ENCODE data around the gene TCEAL8. TPM values are rescaled to one million over a fixed set of nuclear protein-coding genes. Genes with fewer than 3 reads are reported as not detected.
"Not testable (repeated sequence)": the region's sequence is repeated elsewhere in the genome, so short reads cannot be mapped to it uniquely, and the experiment has no call there.

The TCEAL8 gene, protein sequence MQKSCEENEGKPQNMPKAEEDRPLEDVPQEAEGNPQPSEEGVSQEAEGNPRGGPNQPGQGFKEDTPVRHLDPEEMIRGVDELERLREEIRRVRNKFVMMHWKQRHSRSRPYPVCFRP
- 99.0 and 153 TPM in 2 replicates for total RNA-seq

DNA sequence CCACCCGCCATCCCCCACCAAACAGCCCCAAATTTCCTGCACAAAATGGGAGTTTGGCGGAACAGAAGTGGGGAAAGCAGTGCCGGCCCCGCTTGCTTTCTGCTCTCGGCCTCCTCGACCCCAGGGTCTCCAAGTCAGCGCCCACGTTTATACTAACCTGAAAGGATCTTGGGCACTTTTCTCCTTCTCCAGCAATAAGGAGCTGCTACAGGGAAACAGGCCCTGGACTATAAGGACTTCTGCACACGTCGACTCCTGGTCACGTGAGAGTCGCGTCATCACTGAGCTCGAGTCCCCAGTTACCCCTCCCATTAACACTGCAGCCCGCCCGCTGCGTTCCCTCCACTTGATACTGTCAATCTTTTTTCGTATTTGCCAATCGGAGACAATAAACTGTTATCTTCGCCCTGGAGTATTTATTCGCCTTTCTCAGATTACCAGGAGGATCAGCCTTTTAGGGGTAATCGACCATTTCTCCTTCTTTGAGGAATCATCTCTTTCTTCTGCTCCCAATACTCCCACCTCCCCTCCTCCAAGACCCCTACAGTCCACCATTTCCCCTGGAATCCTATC, at the start of gene TCEAL8:
Gene TCEAL8 (minus strand): TSS at position 235 of the 573 bp plus-strand sequence. CDS start 1,176 bp downstream, outside the sequence.
- DNase-seq (ENCODE audit: low read depth) = peak; percentile 72

DNA sequence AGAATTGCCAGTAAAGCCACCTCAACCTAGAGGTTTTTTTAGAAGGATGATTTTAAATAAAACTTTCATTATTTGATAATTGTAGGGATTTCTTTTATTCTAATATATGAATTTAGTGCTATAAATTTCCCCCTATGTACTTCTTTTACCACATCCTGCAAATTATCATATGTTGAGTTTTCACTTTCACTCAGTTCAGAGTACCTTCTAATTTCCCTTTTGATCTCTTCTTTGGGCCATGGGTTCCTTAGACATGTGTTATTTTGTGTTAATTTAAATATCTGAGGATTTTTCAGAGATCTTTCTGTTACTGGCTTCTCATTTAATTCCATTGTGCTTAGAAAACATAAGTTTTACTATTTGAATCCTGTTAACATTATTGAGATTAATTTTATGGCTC, 49.8 kb upstream of the TCEAL8 start:
- no peak for DNase-seq (ENCODE audit: low read depth)

DNA sequence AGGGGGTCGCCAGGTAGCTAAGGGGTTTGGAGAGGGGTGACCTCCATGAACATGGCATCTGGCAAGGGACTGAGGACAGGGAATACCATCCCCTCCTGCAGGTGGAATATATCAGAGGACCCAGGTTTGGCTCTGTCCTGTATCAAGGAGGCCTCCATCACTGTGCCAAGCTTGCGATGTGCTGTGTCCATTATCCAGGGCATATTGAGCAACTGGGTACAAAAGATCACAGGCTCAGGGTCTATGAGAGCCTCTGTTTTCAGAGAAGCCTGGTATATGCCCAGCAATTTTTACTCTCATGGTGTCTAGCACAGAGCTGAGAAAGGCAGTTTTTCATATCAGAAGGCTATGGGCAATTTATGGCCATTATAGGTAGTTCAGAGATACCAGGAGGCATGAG, 38.2 kb upstream of the TCEAL8 start:
- no peak for DNase-seq (ENCODE audit: low read depth)

DNA sequence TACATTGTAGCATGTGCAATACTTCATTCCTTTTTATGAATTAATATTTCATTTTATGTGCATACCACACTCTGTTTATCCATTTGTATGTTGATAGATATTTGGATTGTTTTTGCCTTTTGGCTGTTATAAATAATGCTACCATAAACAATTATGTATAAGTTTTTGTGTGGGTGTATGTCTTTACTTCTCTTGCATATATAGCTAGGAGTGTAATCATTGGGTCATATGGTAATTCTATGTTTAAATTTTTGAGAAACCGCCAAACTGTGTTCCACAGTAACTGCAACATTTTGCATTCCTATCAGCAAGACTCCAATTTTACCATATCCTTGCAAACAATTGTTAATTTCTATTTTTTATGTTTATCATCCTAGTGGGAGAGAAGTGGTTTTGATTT, 24.7 kb upstream of the TCEAL8 start:
- DNase-seq (ENCODE audit: low read depth) = no peak

DNA sequence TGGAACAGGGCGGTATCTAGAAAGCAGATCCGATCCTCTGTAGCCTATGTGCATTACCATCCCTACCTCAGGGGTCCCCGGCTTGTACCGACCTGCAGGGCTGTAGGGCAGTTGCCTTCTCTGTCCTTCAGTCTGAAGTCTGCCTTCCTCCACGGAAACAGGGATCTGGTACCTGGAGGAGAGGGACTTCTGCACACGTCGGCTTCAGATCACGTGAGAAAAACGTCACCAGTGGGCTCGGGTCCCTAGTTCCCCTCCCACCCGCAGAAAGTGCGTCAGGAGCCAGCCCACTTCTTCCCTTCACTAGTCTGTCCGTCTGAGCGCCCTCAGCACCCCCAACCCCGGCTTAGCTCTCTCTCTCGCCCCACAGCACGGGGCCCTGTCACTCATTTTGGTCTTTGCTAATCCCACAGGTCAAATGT, 21.6 kb upstream of the TCEAL8 start, which contains the start of gene TCEAL5:
Gene TCEAL5 (minus strand): TSS at position 170 of the 422 bp plus-strand sequence. CDS start 2,187 bp downstream, outside the sequence.
- DNase-seq (ENCODE audit: low read depth) = no peak

DNA sequence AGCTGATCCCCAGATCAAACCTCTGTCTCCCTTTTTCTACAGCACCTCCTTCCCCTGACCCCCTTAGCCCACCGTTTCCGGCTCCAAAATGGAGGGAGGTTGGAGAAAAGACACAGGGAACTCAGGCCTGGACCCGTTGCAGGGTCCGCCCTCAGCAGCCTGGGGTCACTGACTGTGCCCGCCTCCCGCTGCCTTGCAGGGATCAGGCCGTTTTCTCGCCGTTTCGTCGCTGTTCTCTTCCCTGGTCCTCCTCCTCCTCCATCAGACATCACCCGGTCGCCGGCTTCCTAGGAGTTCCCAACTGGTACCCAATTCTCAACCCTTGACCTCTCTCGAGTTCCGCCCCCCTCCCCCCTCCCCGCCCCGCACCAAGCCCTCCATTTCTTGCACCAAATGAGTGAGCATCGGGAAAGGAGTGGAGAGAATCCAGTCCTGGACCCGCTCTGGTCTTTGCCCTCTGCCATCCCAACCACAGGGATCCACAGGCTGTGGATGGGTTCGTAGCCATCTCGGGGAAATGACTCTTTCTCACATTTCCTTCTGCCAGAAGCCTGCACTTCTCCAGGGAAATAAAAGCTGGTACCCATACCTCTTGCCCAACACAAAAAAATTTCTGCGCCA, 21.1 kb upstream of the TCEAL8 start:
- DNase-seq (ENCODE audit: low read depth) = no peak

DNA sequence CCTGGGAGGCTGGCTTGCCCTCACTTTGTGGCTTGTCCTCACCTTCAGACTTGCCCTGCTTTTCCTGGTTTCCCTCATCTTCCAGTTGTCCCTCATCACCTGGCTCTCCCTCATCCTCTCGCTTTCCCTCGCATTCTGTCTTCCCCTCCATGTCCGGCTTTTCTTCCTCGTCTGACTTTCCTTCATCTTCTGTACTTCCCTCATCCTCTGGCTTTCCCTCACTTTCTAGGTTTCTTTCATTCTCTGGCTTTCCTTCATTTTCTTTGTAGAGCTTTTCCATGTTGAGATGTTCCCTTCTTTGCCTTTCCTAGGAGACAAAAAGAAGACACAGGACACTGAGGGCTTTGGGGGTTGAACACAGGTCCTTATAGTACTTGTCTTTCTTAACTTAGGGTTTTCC, 19.3 kb upstream of the TCEAL8 start:
- DNase-seq (ENCODE audit: low read depth) = no peak

DNA sequence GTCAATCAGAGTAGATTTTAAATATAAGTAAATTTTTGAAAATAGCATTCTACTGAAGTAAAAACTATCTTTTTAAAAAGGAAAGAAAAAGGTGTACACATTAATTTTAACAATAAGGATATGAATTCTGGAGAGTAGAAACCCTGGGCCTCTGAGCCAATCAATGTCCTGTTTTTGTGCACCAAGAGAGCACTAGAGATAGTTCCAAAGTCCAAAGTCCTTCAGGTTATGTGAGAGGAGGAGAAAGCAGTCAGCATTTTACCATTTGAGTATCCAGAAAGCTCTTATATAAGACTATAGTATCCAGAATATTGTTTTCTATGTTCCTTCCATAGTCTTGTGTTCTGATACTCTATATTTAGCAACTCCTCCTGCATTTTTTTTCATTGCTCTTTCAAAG, 3.3 kb upstream of the TCEAL8 start:
- DNase-seq (ENCODE audit: low read depth) = no peak

DNA sequence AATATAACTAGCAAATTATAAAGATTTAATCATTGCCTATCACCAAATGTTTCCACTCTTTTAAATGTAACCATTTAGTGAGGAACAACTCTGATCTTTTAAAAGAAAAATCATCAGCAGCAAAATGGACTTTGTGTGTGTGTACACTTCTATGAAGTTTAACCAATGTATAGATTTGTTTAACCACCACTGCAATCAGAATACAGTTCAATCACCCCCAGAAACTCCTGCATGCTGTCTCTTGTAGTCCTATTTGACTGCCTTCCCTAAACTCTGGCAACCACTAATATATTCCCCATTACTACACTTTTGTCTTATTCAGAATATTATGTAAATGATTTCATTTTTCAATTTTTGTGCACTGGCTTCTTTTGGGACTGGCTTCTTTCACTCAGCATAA, 1.7 kb upstream of the TCEAL8 start:
- no peak for DNase-seq (ENCODE audit: low read depth)

DNA sequence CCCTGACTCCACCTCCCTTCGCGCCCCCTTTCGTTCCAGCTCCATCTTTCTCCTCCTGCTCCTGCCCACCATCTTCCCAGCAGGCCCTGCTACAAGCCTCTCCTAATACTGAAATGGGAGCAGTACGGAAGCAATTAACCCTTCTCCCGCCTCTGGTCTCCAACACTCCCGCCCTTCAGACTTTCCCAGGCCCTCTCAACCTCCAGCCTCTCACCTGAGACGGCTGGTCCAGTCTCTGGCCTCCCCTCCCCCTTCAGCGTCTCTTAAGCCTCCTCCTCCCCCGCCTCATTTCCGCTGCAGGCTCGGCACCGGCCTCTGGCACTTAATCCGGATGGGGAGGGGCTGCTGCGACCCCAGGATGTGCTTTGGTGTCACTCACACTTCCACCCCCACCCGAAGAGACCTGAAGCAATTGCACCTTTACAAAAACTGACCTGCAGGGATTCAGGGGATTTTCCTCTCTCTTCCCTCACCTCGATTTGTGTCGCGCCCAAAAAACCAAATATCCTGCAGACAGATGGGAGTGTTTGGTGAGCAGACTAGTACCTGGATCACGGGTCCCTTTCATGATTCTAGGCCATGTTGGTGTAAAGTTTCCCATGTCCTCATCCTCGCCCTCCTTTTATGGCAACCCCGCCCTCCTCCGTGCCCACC, 657 bp downstream of the TCEAL8 start:
- peak; percentile 61 for DNase-seq (ENCODE audit: low read depth)

DNA sequence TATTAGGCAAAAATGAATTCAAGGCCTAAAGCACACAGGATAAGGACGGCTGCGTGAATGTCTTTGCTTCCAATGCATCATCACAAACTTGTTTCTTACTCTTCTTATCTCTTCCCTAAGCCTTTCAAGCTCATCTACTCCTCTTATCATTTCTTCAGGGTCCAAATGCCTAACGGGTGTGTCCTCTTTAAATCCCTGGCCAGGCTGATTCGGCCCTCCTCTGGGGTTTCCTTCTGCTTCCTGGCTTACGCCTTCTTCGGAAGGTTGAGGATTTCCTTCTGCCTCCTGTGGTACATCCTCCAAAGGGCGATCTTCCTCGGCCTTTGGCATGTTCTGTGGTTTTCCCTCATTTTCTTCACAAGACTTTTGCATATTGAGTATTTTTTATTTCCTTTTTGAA, 1.3 kb downstream of the TCEAL8 start:
- DNase-seq (ENCODE audit: low read depth) = no peak

DNA sequence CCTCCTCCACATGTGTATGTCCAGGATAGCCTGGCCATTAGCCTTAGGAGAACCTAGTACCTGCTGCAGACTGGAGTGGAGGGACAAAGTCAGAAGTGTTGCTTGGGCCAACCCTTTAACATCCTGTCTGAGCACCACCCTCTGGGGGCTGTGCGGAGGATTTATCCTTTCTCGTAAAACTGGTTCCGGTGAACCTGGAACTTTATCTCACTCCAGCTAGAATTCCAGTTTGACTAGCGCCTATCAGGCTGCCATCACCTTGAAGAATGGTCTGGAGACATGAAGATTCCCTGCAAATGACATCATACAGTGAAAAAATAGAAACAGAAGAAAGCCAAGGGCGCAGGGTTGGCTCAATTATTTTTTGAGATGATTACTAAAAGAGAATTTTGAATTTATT, 4.0 kb downstream of the TCEAL8 start:
- DNase-seq (ENCODE audit: low read depth) = no peak

DNA sequence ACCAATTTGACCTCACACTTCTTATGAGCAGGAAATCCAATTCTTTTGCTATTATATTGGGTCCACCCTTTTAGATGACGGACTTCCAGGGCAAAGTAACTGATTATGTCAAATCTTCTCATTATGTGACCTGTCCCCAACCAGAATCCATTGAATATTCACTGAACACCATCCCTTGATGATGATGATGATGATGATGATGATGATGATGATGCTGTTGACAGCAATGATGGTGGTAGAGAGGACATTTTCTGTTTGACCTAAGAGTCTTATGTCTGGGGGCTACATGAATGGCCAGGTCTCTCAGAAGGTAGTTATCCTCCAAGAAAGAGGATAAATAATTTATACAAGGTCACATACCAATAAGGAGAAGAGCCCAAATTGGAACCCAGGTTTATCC, 5.2 kb downstream of the TCEAL8 start:
- DNase-seq (ENCODE audit: low read depth) = no peak

DNA sequence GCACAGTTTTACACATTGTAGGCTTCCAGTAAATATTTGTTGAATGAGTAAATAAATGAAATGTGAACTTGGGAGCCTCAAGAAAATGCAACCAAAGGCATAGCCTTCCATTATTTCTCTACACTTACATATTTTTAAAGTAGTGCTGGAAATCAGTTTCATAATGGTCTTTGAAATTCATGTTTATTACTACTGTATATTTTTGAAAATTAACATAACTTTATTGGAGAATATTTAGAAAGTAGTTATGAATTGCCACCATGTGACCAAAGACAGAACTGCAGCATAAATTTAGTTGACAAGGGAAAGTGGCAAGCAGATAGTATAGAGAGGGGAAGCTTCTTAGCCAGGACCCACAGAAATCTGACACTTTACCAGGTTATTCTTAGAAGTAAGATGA, 6.4 kb downstream of the TCEAL8 start:
- peak; percentile 11 for DNase-seq (ENCODE audit: low read depth)

DNA sequence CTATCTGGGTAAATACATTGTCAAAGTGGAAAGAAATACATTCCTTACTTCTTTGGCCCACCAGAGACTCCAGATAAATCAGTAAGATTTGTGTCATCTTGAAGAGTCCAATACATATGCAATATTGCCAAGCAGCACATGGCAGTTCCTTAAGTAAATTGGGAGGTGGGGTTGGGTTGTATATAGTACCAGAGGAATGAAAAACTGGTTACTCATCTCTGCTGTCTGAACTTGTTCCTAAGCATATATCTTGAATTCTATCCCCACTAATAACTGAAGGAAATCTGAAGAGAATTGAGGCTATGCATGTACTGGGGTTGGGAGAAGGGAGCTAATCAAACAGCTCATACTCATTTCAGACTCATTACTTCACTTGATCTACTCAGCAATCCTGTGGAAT, 14.8 kb downstream of the TCEAL8 start:
- DNase-seq (ENCODE audit: low read depth) = no peak

DNA sequence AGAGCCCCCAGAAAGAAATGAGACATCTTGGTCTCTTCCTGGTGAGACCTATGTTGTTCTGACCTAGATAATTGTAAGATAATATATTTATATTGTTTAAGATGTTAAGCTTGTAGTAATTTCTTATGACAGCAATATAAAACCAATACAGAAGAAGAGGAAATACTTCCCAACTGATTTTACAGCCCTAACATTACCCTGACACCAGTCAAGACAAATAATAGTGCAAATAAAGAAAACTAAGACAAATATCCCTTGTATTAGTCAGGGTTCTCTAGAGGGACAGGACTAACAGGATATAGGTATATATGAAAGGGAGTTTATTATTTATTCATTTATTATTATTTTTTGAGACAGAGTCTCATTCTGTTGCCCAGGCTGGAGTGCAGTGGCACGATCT, 18.7 kb downstream of the TCEAL8 start:
- DNase-seq (ENCODE audit: low read depth) = no peak

DNA sequence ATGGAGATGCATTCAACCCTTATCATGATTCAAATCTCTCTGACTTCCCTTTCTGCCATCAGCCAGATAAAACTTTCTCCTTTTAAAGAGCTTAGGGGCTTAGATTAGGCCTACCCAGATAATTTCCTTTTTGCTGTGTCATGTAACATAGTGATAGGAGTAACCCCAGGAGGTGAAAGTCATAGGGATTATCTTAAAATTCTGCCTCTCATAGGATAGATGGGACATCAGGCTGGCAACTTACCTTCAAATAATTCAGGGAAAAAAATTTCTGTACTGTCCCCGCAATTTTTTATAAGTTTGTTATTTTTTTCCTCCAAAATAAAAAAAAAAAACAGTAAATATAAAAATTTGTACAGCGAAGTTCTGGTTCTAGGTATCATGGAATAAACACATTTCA, 19.3 kb downstream of the TCEAL8 start:
- DNase-seq (ENCODE audit: low read depth) = not testable (repeated sequence)

DNA sequence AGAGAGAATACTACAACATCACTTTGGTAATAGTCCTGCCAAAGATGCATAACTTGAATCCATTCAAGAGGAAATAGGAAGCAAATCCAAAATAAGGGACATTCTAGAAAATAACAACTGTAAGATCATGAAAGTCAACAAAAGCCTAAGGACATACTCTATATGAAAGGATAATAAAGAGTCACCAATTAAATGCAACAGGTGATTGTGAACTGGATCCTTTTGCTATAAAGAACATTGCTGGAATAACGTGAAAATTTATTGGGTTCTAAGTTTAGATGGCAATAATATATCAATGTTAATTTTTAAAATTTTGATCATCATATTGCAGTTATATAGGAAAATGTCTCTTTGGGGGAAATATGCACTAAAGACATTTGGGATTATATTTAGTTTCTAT, 20.1 kb downstream of the TCEAL8 start:
- DNase-seq (ENCODE audit: low read depth) = no peak

DNA sequence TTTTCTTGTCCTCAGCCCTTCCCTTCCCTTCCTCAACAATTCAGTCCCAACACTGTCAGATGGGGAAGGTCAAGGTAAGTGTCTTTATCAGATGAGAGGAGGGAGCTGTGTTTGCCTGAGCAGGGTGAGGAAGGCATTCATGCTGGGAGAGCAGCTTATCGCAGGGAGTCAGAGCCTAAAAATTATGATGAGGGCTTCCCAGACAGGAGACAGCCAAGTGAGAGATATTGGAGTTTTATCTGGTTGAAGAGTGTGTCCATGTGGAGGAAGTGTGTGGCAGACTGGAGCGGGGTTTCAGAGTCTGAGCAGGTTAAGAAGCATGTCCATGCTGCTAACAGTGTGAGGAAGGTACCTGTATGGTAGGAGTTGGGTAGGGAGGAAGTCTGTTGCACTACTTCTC, 21.7 kb downstream of the TCEAL8 start:
- no peak for DNase-seq (ENCODE audit: low read depth)

DNA sequence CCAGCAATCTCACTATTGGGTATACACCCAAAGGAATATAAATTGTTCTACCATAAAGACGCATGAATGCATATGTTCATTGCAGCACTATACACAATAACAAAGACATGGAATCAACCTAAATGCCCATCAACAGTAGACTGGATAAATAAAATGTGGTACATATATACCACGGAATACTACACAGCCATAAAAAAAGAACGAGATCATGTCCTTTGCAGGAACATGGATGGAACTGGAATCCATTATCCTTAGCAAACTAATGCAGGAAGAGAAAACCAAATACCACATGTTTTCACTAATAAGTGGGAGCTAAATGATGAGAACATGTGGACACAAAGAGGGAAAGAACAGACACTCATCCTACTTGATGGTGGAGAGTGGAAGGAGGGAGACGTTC, 29.0 kb downstream of the TCEAL8 start:
- not testable (repeated sequence) for DNase-seq (ENCODE audit: low read depth)

DNA sequence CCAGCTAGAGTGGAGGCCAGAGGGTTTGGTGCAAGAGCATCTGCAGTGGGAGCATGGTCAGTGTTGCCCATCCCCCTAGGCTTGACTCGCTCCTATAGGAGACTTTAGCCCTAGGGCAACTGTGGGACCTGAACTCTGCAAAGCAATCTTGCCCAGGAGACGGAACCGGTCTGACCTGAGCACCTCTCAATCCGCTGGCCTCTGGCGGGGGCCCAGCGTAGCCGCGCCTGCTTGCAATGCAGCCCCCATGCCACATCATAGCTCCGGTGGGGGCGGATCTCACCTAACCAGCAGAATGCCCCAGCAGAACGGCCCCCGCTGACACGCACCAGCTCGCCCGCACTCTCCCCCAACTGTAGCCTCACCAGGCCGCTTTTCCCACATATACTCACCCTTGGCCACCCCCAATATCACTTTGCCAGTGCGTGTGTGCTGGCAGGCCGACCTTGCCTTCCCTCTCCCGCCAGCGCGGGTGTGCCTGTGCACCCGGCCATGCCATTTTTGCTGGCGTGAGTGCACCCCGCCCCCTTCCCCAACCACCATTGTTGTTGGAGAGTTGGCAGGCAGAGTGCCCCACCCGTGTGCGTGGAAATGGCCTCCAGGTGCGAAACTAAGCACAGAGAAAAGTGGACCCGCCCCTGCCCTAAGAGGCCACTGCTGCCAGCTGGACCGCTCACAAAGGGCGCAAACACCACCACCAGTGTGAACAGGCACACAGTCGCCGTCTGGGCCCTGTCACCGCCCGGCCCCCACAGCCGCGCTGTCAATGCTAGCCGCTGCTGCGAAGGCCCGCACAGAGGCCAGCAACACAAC, 34.2 kb downstream of the TCEAL8 start:
- DNase-seq (ENCODE audit: low read depth) = no peak

DNA sequence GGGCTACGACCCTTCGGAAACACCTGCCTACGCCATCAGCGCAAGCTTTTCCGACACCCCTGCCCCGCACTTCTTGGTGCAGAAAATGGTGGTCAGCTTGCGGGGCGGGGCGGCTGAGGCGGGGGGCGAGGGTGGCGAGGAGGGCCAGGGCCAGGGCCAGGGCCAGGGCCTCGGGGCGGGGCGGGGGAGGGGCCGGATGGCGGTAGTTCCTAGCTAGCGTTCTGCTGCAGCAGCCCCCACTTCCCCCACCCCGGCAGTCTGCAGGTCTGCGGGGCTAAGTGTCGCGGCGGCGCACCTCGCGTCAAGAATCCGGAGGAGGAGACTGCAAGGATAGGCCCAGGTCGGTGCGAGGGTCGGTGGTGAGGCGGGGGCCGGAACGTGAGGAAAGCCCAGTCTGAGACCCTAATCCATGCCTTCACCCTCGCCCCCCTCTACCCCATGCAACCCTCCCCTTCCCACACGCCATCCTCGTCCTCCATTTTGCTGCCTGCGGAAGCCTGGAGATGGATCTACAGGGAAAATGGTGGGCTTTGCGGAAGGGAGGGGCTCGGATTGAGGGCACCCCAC, 39.4 kb downstream of the TCEAL8 start:
- DNase-seq (ENCODE audit: low read depth) = no peak

Data from renal cortical epithelial cell (primary cell).